Naive thymus-derived CD4-positive, alpha-beta T cell (primary cell): ENCODE measurements around the gene PDS5A. TPM values are rescaled to one million over a fixed set of nuclear protein-coding genes. Genes with fewer than 3 reads are reported as not detected.
"Not testable (repeated sequence)": the region's sequence is repeated elsewhere in the genome, so short reads cannot be mapped to it uniquely, and the experiment has no call there.

Experiments used
- ATAC-seq: fragments of 150-1000 bp; cut with Tn5 transposase; 2 replicates; pipeline ENCODE4 v1.10.0; 2021; ENCODE audit warnings: mild to moderate bottlenecking, moderate library complexity
- CTCF ChIA-PET: fragments of 350-600 bp; sonication (Branson Sonifier 250); formaldehyde crosslinking; loops from one replicate; lab custom pipeline; 2021; ENCODE audit warnings: antibody characterized with exemption; lab: Charles Lee
- POLR2A ChIA-PET: fragments of 350-600 bp; sonication (Branson Sonifier 250); formaldehyde crosslinking; loops from one replicate; lab custom pipeline; 2021; ENCODE audit warnings: antibody characterized with exemption, inconsistent platforms; lab: Charles Lee
- DNase-seq, 9 donors: peaks; one replicate each; pipeline versions ENCODE4 v3.0.0 to v3.0.0-alpha.2; 2020 to 2022; ENCODE audit warnings: mixed read lengths in 1 of 9
- H3K27ac ChIP-seq: one replicate; pipeline ENCODE4 v1.7.0; 2013; ENCODE audit warnings: mild to moderate bottlenecking, low read depth, low read length, moderate library complexity
- H3K27me3 ChIP-seq, 2 donors: one replicate each; pipeline ENCODE4 v1.7.0; 2013; ENCODE audit warnings: low read length in 2 of 2, mild to moderate bottlenecking in 2 of 2, moderate library complexity in 2 of 2; ENCODE audit not compliant: control insufficient read depth in 2 of 2, insufficient read depth in 2 of 2
- H3K36me3 ChIP-seq, 3 experiments: 1 replicate in 2 of 3; 2 replicates in 1 of 3; pipeline ENCODE4 v1.7.0; 2013; ENCODE audit warnings: low read length in 3 of 3, mild to moderate bottlenecking in 3 of 3, moderate library complexity in 1 of 3; ENCODE audit not compliant: insufficient read depth in 3 of 3, control insufficient read depth in 2 of 3
- H3K4me1 ChIP-seq, 2 donors: one replicate each; pipeline ENCODE4 v1.7.0; 2013; ENCODE audit warnings: low read length in 2 of 2, mild to moderate bottlenecking in 2 of 2, moderate library complexity in 1 of 2; ENCODE audit not compliant: control insufficient read depth in 2 of 2, insufficient read depth in 2 of 2
- H3K4me3 ChIP-seq: 2 replicates; pipeline ENCODE4 v1.7.0; 2013; ENCODE audit warnings: mild to moderate bottlenecking, low read length
- H3K9me3 ChIP-seq, 3 experiments: 1 replicate in 2 of 3; 2 replicates in 1 of 3; pipeline ENCODE4 v1.7.0; 2013; ENCODE audit warnings: low read length in 3 of 3; ENCODE audit not compliant: control insufficient read depth in 2 of 3
- H3K27ac Mint-ChIP-seq, 9 donors: one replicate each; pipeline ENCODE4 v1.8.0; 2020 to 2022; ENCODE audit warnings: mixed read lengths in 9 of 9, mild to moderate bottlenecking in 8 of 9, moderate library complexity in 5 of 9, inconsistent platforms in 2 of 9
- H3K27me3 Mint-ChIP-seq, 5 donors: one replicate each; pipeline ENCODE4 v1.8.0; 2021 to 2022; ENCODE audit warnings: mixed read lengths in 5 of 5, mild to moderate bottlenecking in 1 of 5
- H3K36me3 Mint-ChIP-seq, 5 donors: one replicate each; pipeline ENCODE4 v1.8.0; 2020 to 2022; ENCODE audit warnings: mixed read lengths in 5 of 5, mild to moderate bottlenecking in 3 of 5, inconsistent platforms in 1 of 5
- H3K4me1 Mint-ChIP-seq, 7 donors: one replicate each; pipeline ENCODE4 v1.8.0; 2020 to 2022; ENCODE audit warnings: mixed read lengths in 7 of 7, mild to moderate bottlenecking in 3 of 7, inconsistent platforms in 1 of 7
- H3K4me3 Mint-ChIP-seq, 10 donors: one replicate each; pipeline ENCODE4 v1.8.0; 2020 to 2022; ENCODE audit warnings: mild to moderate bottlenecking in 10 of 10, mixed read lengths in 10 of 10, moderate library complexity in 6 of 10, inconsistent platforms in 2 of 10
- H3K9me3 Mint-ChIP-seq, 11 donors: one replicate each; pipeline ENCODE4 v1.8.0; 2020 to 2022; ENCODE audit warnings: mixed read lengths in 11 of 11, mild to moderate bottlenecking in 4 of 11, inconsistent platforms in 1 of 11, moderate library complexity in 1 of 11
- intact Hi-C, 2 donors: fragments of 100-400 bp; cut with micrococcal nuclease; formaldehyde crosslinking; loops; one replicate each; pipeline ENCODE4 v1.15.1; 2023
- polyA plus RNA-seq, 2 donors: library from polyadenylated mRNA; unstranded; fragments of 300-500 nt; fragmentation: Illumina TruSeq; gene quantifications; one replicate each; pipeline ENCODE4 v1.2.3, GENCODE V29; 2021
- total RNA-seq, 6 experiments: library from RNA in 5 of 6; stranded (reverse) in 5 of 6; gene quantifications; 1 replicate in 5 of 6; 2 replicates in 1 of 6; pipeline ENCODE4 v1.2.3 and lab custom pipeline; 2021 to 2026

Gene PDS5A
- total and polyA plus RNA-seq, 7 experiments from 2014 or later = 42.8 to 102 (median 96.2) TPM

DNA sequence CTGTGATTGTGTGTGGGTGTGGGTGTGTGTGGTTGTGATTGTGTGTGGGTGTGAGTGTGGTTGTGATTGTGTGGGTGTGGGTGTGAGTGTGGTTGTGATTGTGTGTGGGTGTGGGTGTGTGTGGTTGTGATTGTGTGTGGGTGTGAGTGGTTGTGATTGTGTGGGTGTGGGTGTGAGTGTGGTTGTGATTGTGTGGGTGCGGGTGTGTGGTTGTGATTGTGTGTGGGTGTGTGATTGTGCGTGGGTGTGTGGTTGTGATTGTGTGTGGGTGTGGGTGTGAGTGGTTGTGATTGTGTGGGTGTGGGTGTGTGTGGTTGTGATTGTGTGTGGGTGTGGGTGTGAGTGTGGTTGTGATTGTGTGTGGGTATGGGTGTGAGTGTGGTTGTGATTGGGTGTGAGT, 163.9 kb downstream of the PDS5A start:
- H3K4me3 Mint-ChIP-seq, H3K9me3 ChIP-seq, POLR2A ChIA-PET, H3K36me3 ChIP-seq, CTCF ChIA-PET, ATAC-seq, H3K4me3 ChIP-seq, H3K27me3 Mint-ChIP-seq, DNase-seq, H3K27me3 ChIP-seq, intact Hi-C loops, H3K4me1 ChIP-seq, H3K27ac ChIP-seq: not testable (repeated sequence)
- Mint-ChIP-seq H3K4me1 (peaks cover 0 to 13% (median 0%) of the 10 kb centered on the region in 7 donors), H3K27ac (peak overlapping the region in 1 of 9 donors; percentile 56), H3K36me3 (peaks cover 0 to 17% (median 0%) of the 10 kb centered on the region in 5 donors), H3K9me3 (peaks cover 0 to 23% (median 0%) of the 10 kb centered on the region in 11 donors)

DNA sequence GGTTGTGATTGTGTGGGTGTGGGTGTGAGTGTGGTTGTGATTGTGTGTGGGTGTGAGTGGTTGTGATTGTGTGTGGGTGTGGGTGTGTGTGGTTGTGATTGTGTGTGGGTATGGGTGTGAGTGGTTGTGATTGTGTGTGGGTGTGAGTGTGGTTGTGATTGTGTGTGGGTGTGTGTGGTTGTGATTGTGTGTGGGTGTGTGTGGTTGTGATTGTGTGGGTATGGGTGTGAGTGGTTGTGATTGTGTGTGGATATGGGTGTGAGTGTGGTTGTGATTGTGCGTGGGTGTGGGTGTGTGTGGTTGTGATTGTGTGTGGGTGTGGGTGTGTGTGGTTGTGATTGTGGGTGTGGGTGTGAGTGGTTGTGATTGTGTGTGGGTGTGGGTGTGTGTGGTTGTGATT, 164.7 kb downstream of the PDS5A start:
- H3K4me3 ChIP-seq, H3K4me3 Mint-ChIP-seq, H3K36me3 ChIP-seq, DNase-seq, H3K27me3 Mint-ChIP-seq, ATAC-seq, H3K27ac ChIP-seq, H3K9me3 ChIP-seq, H3K27me3 ChIP-seq, POLR2A ChIA-PET, CTCF ChIA-PET, H3K4me1 ChIP-seq, intact Hi-C loops: not testable (repeated sequence)
- peaks cover 0 to 13% (median 0%) of the 10 kb centered on the region in 7 donors for H3K4me1 Mint-ChIP-seq
- peak overlapping the region in 3 of 9 donors; percentile 43 to 68 (median 60) for H3K27ac Mint-ChIP-seq
- H3K36me3 Mint-ChIP-seq = peaks cover 0 to 17% (median 0%) of the 10 kb centered on the region in 5 donors
- H3K9me3 Mint-ChIP-seq = peaks cover 0 to 23% (median 0%) of the 10 kb centered on the region in 11 donors

DNA sequence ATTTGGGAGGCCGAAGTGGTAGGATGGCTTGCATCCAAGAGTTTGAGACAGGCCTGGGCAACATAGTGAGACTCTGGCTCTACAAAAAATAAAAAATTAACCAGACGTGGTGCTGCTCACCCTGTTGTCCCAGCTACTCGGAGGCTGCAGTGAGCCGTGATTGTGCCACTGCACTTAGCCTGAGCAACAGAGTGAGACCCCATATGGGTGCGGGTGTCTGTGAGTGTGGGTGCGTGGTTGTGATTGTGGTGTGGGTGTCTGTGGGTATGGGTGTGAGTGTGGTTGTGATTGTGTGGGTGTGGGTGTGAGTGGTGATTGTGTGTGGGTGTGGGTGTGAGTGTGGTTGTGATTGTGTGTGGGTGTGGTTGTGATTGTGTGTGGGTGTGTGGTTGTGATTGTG, 165.2 kb downstream of the PDS5A start:
- ChIA-PET CTCF (no interaction called here), POLR2A (no interaction called here)
- Mint-ChIP-seq H3K36me3 (peaks cover 0 to 17% (median 0%) of the 10 kb centered on the region in 5 donors), H3K27ac (peak overlapping the region in 7 of 9 donors; percentile 9 to 94 (median 52)), H3K4me1 (peaks cover 0 to 13% (median 0%) of the 10 kb centered on the region in 7 donors), H3K4me3 (peak overlapping the region in 2 of 10 donors; percentile 9 to 57), H3K9me3 (peaks cover 0 to 23% (median 0%) of the 10 kb centered on the region in 11 donors), H3K27me3 (peaks cover 0 to 3% (median 0%) of the 10 kb centered on the region in 5 donors)
- Histone ChIP-seq H3K4me3 (no peak overlapping the region), H3K27ac (no peak overlapping the region), H3K27me3 (no peaks in the 10 kb centered on the region), H3K9me3 (peaks cover 0 to 4% (median 0%) of the 10 kb centered on the region in 3 experiments), H3K4me1 (no peaks in the 10 kb centered on the region), H3K36me3 (no peaks in the 10 kb centered on the region)
- peak; percentile 37 for ATAC-seq
- peak in 1 of 9 donors; percentile 10 for DNase-seq
- intact Hi-C loops = no loop called here

DNA sequence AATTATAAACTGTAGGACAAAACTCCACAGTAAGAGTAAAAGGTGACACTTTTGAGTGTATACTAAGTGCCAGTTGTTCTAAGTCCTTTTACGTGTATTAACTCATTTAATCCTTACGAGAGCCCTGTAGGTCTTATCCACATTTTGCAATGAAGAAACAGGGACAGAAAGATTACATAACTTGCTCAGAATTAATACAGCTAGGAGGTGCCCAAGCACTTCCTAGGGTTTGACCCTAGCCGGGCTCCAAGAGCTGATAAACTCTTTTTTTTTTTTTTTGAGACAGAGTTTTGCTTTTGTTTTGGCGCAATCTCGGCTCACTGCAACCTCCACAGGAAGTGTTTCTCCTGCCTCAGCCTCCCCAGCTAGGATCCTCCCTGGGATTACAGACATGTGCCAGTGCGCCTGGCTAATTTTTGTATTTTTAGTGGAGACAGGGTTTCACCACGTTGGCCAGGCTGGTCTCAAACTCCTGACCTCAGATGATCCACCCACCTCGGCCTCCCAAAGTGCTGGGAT, 169.4 kb downstream of the PDS5A start:
- Histone ChIP-seq H3K27me3 (no peaks in the 10 kb centered on the region), H3K4me1 (no peaks in the 10 kb centered on the region), H3K9me3 (no peaks in the 10 kb centered on the region), H3K4me3 (no peak overlapping the region), H3K27ac (no peak overlapping the region), H3K36me3 (no peaks in the 10 kb centered on the region)
- ChIA-PET CTCF (no interaction called here), POLR2A (no interaction called here)
- no peak for ATAC-seq
- Mint-ChIP-seq H3K27me3 (peaks cover 0 to 3% (median 0%) of the 10 kb centered on the region in 5 donors), H3K27ac (no peak overlapping the region), H3K4me3 (no peak overlapping the region), H3K4me1 (peaks cover 0 to 9% (median 0%) of the 10 kb centered on the region in 7 donors), H3K9me3 (peaks cover 0 to 15% (median 0%) of the 10 kb centered on the region in 11 donors), H3K36me3 (peaks cover 0 to 8% (median 0%) of the 10 kb centered on the region in 5 donors)
- intact Hi-C loops = no loop called here
- DNase-seq = no peak

DNA sequence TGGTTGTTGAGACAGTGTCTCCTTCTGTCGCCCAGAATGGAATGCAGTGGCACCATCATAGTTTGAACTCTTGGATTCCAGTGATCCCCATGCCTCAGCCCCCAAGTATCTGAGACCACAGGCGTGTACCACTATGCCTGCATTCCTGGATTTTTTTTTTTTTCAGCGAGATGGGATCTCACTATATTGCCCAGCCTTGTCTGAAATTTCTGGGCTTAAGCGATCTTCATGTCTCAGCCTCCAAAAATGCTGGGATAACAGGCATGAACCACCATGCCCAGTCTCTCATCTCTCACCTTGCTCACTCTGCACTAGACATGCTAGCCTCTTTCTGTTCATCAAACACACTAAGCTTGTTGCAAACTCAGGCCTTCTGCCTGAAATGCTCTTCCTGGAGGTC, 175.7 kb downstream of the PDS5A start:
- CTCF ChIA-PET = no interaction called here
- peaks cover 0 to 2% (median 0%) of the 10 kb centered on the region in 11 donors for H3K9me3 Mint-ChIP-seq
- no peak overlapping the region for H3K27ac Mint-ChIP-seq
- H3K36me3 Mint-ChIP-seq = peaks cover 0 to 4% (median 0%) of the 10 kb centered on the region in 5 donors
- intact Hi-C loops = no loop called here
- no peaks in the 10 kb centered on the region for H3K4me1 Mint-ChIP-seq
- no peak overlapping the region for H3K4me3 Mint-ChIP-seq
- no peaks in the 10 kb centered on the region for H3K36me3 ChIP-seq
- no peak overlapping the region for H3K27ac ChIP-seq
- ATAC-seq = no peak
- H3K4me3 ChIP-seq = no peak overlapping the region
- no peaks in the 10 kb centered on the region for H3K27me3 Mint-ChIP-seq
- no peaks in the 10 kb centered on the region for H3K27me3 ChIP-seq
- POLR2A ChIA-PET = no interaction called here
- no peaks in the 10 kb centered on the region for H3K4me1 ChIP-seq
- DNase-seq = no peak
- no peaks in the 10 kb centered on the region for H3K9me3 ChIP-seq

DNA sequence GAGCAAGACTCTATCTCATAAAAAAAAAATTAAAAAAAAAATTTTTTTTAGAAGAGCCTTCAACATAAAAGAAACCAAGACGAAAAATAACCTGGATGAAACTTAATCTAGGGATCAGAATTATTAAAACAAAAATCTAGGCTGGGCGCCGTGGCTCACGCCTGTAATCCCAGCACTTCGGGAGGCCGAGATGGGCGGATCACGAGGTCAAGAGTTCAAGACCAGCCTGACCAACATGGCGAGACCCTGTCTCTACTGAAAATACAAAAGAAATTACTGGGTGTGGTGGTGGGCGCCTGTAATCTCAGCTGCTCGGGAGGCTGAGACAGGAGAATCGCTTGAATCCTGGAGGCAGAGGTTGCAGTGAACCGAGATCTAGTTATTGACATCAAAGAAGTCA, 184.7 kb downstream of the PDS5A start:
- H3K27ac ChIP-seq, CTCF ChIA-PET, H3K27me3 Mint-ChIP-seq, H3K4me1 Mint-ChIP-seq, H3K4me1 ChIP-seq, H3K36me3 ChIP-seq, DNase-seq, H3K27ac Mint-ChIP-seq, H3K9me3 Mint-ChIP-seq, H3K27me3 ChIP-seq, ATAC-seq, H3K4me3 ChIP-seq, H3K9me3 ChIP-seq, intact Hi-C loops, H3K4me3 Mint-ChIP-seq, POLR2A ChIA-PET, H3K36me3 Mint-ChIP-seq: not testable (repeated sequence)

DNA sequence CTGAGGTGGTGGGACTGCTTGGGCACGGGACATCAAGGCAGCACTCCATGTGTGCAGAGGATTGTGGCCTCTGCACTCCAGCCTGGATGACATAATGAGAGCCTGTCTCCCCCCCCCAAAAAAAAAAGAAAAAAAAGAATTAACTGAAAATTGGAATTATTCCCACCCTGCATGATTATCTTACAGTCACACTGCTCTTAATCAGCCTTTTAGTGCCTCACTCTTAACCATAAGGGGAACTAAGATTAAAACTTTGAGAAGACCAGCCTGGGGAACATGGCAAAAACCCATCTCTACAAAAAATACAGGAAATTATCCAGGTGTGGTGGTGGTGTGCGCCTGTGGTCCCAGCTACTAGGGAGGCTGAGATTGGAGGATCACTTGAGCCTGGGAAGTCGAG, 185.2 kb downstream of the PDS5A start:
- H3K4me1 Mint-ChIP-seq = no peaks in the 10 kb centered on the region
- Histone ChIP-seq H3K36me3 (no peaks in the 10 kb centered on the region), H3K4me1 (no peaks in the 10 kb centered on the region), H3K9me3 (no peaks in the 10 kb centered on the region), H3K27me3 (no peaks in the 10 kb centered on the region), H3K4me3 (no peak overlapping the region), H3K27ac (no peak overlapping the region)
- DNase-seq (no peak), ATAC-seq (no peak)
- intact Hi-C loops = no loop called here
- H3K36me3 Mint-ChIP-seq = no peaks in the 10 kb centered on the region
- H3K27ac Mint-ChIP-seq = no peak overlapping the region
- ChIA-PET CTCF (no interaction called here), POLR2A (no interaction called here)
- no peaks in the 10 kb centered on the region for H3K27me3 Mint-ChIP-seq
- H3K9me3 Mint-ChIP-seq = peaks cover 0 to 1% (median 0%) of the 10 kb centered on the region in 11 donors
- no peak overlapping the region for H3K4me3 Mint-ChIP-seq
